Brain pericyte (primary cell): Measurements from ENCODE around the gene BCL3.
"Not testable (repeated sequence)": the region's sequence is repeated elsewhere in the genome, so short reads cannot be mapped to it uniquely, and the experiment has no call there.

Experiments used
- DNase-seq: peaks from one replicate; pipeline ENCODE4 v3.0.0-alpha.2; 2012; ENCODE audit warnings: low read depth, low spot score

BCL3 gene, protein sequence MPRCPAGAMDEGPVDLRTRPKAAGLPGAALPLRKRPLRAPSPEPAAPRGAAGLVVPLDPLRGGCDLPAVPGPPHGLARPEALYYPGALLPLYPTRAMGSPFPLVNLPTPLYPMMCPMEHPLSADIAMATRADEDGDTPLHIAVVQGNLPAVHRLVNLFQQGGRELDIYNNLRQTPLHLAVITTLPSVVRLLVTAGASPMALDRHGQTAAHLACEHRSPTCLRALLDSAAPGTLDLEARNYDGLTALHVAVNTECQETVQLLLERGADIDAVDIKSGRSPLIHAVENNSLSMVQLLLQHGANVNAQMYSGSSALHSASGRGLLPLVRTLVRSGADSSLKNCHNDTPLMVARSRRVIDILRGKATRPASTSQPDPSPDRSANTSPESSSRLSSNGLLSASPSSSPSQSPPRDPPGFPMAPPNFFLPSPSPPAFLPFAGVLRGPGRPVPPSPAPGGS

DNA sequence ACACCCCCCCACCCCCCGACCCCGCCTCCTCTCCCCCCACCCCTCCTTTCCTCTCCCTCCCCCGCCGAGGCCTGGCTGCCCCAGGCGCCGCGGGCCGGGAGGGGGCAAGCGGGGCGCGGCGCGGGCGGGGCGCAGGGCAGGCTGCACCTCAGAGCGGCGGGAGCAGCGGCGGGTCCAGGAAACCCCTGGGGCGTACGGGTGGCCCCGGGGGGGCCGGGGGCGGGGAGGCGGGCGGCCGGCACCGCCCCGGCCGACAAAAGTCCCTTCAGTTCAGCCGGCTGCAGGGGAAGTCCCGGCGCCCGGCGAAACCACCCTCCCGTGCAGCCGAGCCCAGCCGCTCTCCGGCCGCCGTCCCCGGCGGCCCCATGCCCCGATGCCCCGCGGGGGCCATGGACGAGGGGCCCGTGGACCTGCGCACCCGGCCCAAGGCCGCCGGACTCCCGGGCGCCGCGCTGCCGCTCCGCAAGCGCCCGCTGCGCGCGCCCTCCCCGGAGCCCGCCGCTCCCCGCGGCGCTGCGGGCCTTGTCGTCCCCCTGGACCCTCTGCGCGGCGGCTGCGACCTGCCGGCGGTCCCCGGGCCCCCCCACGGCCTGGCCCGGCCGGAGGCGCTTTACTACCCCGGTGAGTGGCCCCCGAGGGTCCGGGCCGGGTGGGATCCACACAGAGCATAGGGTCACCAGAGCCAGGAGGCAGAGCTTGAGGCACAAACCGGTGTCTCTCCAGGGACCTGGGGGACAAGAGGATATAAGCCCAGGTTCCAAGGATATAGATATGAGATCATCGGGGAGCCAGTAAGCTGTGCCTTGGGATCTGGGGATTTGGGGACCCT, at the start of gene BCL3:
Gene BCL3, plus strand, starts transcription at position 283 of the 829 bp plus-strand sequence. Its CDS starts 83 bp downstream, at position 366.
- no peak for DNase-seq

DNA sequence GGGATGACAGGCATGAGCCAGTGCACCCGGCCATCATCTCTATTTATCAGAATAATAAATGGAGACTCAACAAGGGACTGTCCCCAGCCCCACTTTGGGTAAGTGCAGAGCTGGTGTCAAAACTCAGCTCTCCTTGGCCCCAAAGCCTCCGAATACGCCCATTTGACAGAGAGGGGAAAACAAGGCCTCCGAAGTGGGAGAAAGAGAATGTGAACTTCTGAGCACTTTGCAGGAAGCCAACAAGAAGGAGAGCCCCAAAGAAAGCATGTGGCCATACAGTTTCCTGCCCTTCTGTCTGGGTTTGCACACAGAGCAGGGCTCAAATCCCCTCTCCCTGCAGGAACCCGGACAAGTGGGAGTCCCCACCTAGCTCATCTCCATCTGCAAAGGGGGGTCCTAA, 48.0 kb upstream of the BCL3 start:
- no peak for DNase-seq

DNA sequence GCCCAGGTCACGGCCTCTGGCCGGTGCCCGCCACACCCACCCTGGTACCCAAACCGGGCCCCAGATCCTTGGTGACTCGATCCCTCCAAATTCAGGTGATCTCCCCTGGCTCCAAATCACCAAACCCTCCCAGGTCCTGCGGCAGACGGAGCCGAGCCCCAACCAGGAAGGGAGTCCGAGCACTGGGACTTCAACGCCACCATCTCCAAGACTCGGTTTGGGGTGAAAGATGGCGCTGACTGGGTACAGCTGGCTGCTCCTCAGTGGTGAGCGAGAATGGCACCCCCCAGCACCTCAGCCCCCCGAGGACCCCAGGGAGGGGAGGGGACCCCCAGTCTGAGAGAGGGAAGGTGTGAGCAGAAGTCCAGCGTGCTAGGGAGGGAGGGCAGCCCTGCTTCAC, 47.3 kb upstream of the BCL3 start:
- DNase-seq, result no peak

DNA sequence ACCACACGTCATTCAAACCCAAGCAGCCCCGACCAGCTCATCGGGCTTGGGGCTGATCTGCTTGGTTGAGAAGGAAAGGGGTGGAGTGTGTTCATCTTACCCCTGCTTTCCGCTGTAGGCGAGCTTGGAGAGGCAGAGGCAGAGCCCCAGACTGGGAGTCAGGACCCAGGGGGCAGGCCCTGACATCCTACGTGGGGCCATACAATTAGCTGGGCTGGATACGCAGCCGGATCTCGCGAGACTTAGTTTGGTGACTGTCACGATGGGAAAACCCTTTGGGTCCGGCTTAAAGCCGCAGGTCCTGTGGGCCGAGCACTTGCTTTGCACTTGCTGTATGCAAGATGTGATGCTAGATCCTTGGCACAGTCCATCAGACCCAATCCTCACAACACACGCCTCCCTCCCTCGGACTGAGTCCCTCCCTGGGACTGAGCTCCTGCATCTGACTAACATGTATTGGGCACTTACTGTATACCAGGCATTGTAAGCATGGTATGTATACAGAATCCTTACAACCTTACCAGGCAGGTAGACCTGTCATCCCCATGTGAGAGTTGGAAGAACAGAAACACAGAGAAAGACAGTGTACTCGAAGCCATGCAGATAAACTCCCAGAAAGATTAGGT, 45.8 kb upstream of the BCL3 start:
- DNase-seq, result no peak

DNA sequence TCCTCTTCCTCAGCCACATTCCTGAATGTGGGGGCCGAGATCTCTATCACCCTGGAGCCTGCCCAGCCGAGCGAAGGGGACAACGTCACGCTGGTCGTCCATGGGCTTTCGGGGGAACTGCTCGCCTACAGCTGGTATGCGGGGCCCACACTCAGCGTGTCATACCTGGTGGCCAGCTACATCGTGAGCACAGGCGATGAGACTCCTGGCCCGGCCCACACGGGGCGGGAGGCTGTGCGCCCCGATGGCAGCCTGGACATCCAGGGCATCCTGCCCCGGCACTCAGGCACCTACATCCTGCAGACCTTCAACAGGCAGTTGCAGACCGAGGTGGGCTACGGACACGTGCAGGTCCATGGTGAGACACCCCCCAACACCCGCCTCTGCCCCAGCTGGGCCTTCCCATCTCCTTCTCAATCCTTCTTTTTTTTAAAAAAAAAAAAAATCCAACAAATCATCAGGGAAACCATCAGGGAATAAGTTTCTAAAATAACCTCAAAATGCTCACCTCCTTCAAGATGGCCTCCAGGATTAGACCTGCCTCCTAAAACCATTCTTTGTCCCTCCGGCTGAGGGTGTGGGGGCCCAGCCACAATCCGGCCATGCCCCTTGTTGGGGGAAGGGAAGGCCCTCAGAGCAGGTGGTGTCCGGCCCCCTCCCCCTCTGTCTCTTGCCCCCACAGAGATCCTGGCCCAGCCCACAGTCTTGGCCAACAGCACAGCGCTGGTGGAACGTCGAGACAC, 45.0 kb upstream of the BCL3 start:
- no peak for DNase-seq

DNA sequence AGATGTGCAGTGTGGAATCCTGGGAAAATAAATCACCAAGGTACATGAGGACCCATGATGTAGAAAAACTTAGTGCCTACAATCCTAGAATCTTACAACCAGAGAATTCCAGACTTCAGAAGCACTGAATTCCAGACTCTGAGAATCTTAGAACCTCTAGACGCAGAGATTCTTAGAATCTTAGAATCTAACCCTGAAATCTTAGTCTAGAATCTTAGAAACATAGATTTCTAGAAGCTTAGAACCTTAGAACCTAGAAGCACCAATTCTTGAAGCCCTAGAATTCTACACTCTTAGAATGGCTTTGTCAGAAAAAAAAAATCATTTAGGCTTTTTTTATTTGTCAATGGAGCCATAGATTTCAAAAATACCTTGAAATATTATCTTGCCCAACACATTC, 43.5 kb upstream of the BCL3 start:
- DNase-seq, result no peak

DNA sequence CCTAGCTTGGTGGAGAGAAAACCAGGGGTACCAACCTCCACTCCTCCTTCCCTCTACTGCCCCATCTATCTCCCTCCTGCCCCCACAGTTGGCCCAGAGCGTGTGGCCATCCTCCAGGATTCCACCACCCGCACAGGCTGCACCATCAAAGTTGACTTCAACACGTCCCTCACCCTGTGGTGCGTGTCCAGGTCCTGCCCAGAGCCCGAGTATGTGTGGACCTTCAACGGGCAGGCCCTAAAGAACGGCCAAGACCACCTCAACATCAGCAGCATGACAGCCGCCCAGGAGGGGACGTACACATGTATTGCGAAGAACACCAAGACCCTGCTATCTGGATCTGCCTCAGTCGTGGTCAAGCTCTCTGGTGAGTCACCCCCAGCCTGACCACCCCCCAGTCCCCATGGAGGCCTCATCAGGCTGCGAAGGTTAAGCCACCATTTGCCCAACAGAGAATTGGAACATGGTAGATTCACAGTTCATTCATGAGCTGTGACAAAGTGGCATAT, 43.0 kb upstream of the BCL3 start:
- DNase-seq, result no peak

DNA sequence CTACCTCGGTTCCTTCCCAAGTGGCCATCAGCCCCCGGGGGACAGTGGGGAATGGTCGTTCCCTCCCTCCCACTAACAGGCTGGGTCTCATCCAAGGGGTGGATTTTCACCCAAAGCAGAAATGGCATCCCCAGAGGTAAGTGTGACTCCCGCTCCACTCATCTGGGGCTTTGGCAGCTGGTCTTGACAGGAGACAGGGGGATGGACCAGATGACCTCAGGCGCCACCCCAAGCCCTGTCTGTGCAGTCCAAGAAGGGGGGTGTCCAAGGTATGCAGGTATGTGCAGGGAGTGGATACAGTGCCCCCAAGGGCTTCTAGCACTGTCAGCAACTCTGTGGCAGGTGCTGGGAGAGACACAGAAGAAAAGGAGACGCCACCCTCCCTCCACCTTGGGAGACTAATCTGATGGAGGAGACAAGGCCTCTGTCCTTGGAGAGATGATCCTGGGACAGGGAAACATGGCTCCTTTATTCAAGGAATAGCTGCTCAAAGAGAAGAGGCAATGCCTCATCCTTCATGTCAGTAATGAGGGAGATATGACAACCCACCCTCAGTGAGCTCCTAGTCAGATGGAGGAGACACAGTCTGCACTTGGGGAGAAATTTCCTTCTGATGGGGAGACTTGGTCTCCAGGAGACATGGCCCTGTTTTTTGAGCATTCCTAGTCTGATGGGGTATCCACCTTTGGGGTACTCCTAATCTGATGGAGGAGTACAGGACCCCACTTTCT, 41.8 kb upstream of the BCL3 start:
- no peak for DNase-seq

DNA sequence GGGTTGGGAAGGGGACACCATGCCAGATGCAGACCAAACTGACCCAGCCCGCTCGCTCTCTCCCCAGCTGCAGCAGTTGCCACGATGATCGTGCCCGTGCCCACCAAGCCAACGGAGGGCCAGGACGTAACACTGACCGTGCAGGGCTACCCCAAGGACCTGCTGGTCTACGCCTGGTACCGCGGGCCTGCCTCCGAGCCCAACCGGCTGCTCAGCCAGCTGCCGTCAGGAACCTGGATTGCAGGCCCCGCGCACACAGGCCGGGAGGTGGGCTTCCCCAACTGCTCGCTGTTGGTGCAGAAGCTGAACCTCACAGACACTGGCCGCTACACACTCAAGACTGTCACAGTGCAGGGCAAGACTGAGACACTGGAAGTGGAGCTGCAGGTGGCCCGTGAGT, 40.7 kb upstream of the BCL3 start:
- DNase-seq, result no peak

DNA sequence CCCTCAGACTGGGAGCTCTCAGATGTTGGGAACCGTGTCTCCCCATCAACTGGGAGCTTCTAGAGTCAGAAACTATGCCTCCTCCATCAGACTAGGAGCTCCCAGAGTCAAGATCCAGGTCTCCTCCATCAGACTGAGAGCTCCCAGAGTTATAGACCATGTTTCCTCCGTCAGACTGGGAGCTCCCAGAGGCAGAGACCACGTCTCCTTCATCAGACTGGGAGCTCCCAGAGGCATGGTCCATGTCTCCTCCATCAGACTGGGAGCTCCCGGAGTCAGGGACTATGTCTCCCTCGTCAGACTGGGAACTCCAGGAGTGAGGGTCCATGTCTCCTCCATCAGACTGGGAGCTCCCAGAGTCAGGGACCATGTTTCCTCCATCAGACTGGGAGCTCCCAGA, 39.6 kb upstream of the BCL3 start:
- no peak for DNase-seq

DNA sequence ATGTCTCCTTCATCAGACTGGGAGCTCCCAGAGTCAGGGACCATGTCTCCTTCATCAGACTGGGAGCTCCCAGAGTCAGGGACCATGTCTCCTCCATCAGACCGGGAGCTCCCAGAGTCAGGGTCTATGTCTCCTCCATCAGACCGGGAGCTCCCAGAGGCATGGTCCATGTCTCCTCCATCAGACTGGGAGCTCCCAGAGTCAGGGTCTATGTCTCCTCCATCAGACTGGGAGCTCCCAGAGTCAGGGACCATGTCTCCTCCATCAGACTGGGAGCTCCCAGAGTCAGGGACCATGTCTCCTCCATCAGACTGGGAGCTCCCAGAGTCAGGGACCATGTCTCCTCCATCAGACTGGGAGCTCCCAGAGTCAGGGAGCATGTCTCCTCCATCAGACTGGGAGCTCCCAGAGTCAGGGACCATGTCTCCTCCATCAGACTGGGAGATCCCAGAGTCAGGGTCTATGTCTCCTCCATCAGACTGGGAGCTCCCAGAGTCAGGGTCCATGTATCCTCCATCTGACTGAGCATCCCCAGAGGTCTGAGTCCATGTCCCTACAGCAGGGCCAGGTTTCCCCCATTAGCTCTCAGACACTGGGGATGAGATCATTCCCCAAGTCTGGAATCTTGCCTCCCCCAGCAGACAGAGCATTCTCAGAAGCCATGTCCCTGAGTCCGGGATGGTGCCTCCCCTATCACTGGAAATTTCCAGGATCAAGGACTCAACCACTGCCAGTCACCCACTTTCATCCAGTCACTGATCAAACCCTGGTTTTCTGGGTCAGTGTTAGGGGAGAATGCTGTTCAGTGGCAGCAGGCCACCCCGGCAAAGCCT, 38.9 kb upstream of the BCL3 start:
- DNase-seq, result not testable (repeated sequence)

DNA sequence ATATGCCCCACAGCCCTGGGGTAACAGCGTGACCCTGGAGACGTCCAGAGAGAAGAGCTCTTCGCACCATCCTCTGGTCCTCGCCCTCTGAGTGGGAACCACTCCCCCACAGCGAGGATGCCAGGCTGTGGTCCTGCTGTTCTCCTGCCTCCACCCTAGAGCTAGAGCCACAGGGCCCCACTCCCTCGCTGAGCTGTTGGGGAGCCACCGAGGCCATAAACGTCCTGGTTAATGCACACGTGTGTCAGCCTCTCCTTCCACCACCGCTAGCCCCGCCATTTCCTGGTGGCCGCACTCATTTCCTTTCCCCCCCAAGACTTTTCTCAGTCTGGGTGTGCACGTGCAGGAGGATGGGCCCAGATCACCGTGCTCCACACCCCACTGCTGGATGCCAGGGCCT, 38.0 kb upstream of the BCL3 start:
- no peak for DNase-seq

DNA sequence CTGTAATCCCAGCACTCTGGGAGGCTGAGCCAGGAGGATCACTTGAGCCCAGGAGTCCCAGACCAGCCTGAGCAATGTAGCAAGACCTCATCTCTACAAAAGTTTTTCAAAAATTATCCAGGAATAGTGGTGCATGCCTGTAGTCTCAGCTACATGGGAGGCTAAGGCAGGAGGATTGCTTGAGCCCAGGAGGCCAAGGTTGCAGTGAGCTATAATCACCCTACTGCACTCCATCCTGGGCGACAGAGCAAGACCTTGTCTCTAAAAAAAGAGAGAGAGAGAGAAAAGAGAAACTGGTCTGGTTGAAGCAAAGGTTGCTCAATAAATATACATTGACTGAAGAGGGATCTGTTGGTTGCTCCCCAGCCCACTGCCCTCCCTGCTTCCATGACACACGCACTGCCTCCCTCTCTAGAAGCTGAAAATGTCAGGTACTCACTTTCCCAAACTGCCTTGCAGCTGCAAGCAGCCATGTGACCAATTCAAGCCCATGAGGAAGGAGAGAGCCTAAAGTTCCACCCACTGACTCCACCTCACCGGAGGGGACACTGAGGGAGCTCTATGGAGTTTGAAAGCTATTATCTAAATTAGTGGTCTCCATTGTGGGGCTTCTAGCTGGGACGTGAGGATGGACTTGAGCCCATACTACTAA, 35.5 kb upstream of the BCL3 start:
- no peak for DNase-seq

DNA sequence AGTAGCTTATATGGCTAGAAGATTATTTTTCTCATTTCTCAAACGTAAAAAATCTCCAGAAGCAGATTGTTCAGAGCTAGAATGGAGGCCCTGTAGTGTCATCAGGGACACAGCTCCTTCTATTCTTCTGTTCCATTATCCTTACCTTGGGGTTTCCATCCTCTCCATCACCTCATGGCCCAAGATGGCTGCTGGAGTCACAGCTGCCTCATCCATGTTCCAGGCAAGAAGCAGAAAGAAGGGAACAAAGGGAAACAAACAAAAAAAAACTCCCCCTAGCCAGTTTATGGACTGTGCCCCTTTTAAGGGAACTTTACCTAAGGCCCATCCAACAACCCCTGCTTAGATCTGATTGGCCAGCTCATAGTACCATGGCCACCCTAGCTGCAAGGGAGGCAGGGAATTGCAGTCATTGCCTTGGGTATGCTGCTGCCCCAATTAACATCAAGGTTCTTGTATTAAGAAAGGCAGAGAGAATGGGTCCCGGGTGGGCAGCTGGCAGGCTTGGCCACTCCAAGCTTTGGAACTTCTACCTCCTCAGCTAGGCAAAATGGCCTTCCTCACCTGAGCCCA, 33.8 kb upstream of the BCL3 start:
- DNase-seq, result no peak

DNA sequence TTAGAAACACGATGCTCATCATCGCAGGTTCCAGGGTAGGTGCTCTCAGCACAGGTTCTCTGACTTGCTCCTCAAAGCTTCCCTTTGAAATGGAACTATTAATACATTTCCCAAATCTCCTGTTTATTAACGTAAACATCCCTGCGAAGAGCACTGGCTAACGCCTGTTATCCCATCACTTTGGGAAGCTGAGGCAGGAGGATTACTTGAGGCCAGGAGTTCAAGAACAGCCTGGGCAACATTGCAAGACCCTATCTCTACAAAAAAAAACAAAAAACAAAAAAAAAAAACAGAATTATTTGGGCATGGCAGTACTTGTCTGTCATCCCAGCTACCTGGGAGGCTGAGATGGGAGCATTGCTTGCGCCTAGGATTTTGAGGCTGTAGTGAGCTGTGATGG, 30.9 kb upstream of the BCL3 start:
- DNase-seq, result no peak

DNA sequence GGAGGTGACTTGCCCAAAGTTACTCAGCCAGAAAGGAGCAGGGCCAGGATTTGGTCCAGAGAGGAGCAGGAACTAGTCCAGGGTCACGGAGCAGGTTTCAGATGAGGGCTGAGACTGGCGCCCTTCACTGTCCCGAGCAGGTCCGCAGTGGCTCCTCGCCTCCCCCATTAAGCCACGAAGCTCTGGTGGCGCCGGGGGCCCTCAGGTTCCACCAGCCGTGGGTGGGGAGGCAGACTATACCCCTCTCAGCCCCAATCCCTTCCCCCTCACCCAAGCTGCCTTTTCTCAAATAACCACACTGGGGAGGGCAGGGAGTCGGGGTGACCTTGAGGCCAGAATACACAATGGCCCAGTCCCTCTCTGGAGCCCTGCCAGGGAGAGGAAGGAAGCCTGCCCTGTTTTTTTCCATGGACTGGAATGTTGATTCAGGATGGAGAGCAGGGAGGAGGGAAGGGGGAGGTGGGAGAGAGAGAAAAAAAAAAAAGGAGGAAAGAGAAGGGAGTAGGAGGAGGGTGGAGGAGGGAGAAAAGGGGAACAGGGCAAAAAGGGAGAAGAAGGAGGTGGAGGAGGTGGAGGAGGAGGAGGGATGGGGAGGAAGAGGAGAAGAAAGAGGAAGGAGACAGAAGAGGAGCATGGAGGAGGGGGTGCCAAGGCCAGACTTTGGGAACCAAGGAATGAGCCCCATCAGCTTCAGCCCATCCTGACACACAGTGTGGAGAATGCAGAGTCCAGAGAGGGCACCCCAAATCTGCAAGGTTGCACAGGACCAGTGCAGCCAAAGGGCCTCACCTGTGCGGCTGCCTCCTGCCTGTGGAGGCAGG, 29.9 kb upstream of the BCL3 start:
- no peak for DNase-seq

DNA sequence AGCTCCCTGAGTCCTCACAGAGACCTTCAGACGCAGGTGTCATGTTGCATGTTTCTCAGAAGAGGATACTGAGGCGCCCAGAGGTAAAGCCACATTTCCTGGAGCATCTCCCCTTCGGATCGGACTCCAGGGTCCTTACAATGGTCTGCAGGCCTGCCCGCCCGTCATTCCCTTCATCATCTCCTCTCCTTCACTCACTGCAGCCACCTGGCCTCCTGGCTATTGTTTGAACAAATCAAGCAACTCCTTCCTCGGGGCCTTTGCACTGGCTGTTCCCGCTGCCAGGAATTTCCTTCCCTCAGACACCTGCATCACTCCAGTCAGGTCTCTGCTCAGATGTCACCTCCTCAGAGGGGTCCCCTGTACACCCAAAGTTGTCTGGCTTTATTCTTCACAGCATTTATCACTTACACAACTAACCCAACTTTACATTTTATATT, 29.2 kb upstream of the BCL3 start:
- DNase-seq, result no peak

DNA sequence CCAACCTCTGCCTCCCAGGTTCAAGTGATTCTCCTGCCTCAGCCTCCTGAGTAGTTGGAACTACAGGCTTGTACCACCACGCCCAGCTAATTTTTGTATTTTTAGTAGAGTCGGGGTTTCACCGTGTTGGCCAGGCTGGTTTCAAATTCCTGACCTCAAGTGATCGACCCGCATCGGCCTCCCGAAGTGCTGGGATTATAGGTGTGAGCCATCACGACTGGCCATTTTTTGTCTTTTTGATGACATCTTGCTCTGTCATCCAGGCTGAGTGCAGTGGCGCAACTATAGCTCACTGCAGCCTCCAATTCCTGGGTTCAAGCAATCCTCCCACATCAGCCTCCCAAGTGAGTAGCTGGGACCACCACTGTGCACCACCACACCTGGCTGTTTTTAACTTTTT, 28.1 kb upstream of the BCL3 start:
- DNase-seq, result not testable (repeated sequence)
